ENCODE data around the gene KLHL20. TPM values are rescaled to one million over a fixed set of nuclear protein-coding genes. Genes with fewer than 3 reads are reported as not detected.

The KLHL20 gene
- total and polyA plus RNA-seq, 2 of the 8 experiments (the other 6 are each of a cell fraction or from before 2014, with no cell fraction given), result 4.9 to 12.3 TPM

DNA sequence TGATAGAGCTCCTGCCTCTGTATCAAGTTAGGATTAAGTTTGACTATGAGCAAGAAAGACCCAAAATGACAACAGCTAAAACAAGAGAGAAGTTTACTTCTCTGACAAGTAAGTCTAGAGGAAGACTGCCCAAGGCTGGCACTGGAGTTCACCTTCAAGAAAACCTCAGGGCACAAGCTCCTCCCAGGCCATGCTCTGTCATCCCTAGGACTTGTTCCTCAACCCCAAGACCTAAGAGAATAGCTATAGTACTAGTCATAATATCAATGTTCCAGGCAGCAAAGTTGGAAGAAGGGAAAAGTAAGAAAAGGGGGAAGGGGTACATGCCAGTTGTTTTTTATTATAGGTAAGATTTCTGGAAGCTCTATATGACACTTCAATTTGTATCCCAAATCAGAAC lies 83.3 kb downstream of the KLHL20 start:
- no peak overlapping the region for H3K4ac ChIP-seq (replicated peaks; ENCODE audit: insufficient read length, low read depth, low read length)
- H3K14ac ChIP-seq (ENCODE audit: insufficient read length), result no peak overlapping the region
- H3K36me3 ChIP-seq (ENCODE audit: control insufficient read depth in 2 of 4, insufficient read depth in 4 of 4, low read length in 3 of 4), result peaks cover under 1 to 26% (median 13%) of the 10 kb centered on the region in 4 experiments; a peak in 7 of 8 replicates
- no peak overlapping the region for H3K23ac ChIP-seq (ENCODE audit: insufficient read length)
- H3K27ac ChIP-seq (ENCODE audit: low read depth, low read length), result no peak overlapping the region
- no peak overlapping the region for H3K4me3 ChIP-seq (ENCODE audit: extremely low read depth in 1 of 4, insufficient read depth in 2 of 4, low read depth in 3 of 4, low read length in 4 of 4)
- no peak overlapping the region for H4K8ac ChIP-seq (ENCODE audit: extremely low read depth, insufficient read depth, low read length)
- no peak for TF ChIP-seq RXRA (IDR thresholded peaks at IDR 0.05; ENCODE audit: insufficient read depth, low read depth, low read length)
- no peak for TF ChIP-seq SIX5 (IDR thresholded peaks at IDR 0.05; ENCODE audit: low read depth, low read length)
- no peak for TF ChIP-seq RFX5 (IDR thresholded peaks at IDR 0.05; ENCODE audit: borderline replicate concordance, low read depth, low read length)
- no peak overlapping the region for H2BK5ac ChIP-seq (ENCODE audit: low read depth, low read length)
- H2BK120ac ChIP-seq (replicated peaks; ENCODE audit: low read depth, low read length), result no peak overlapping the region
- H3K79me1 ChIP-seq (ENCODE audit: low read depth, low read length), result no peaks in the 10 kb centered on the region
- no peak overlapping the region for H4K91ac ChIP-seq (replicated peaks; ENCODE audit: insufficient read length, low read length)
- no peak overlapping the region for H4K5ac ChIP-seq (ENCODE audit: insufficient read length, low read depth, low read length)
- no peaks in the 10 kb centered on the region for H4K20me1 ChIP-seq (replicated peaks in 1 of 2; ENCODE audit: control insufficient read depth in 1 of 2, insufficient read depth in 2 of 2, low read length in 2 of 2)
- H3K18ac ChIP-seq (ENCODE audit: extremely low read depth, low read length), result no peak overlapping the region
- H3K4me1 ChIP-seq (replicated peaks in 1 of 4; ENCODE audit: control insufficient read depth in 3 of 4, insufficient read depth in 4 of 4, low read length in 3 of 4), result no peaks in the 10 kb centered on the region
- H3K9ac ChIP-seq (replicated peaks in 1 of 4; ENCODE audit: extremely low read depth in 1 of 4, low read depth in 3 of 4, low read length in 3 of 4), result no peak overlapping the region
- H3K23me2 ChIP-seq (ENCODE audit: low read depth, low read length), result no peaks in the 10 kb centered on the region
- no peaks in the 10 kb centered on the region for H3K79me2 ChIP-seq (ENCODE audit: control insufficient read depth in 1 of 2, insufficient read depth in 2 of 2, low read length in 2 of 2)
- FAIRE-seq (no peak), DNase-seq (ENCODE audit: low read depth in 1 of 2, low spot score in 2 of 2) (no peak)
- no peaks in the 10 kb centered on the region for H3K9me3 ChIP-seq (ENCODE audit: insufficient read depth in 2 of 2, low read depth in 1 of 2, low read length in 1 of 2)
- ChIA-PET CTCF (ENCODE audit: partially characterized antibody) (interaction anchor here (0.9 to 1.0 kb wide), 2 partner anchors 13 to 117 kb away, joined by 3 read pairs; no protein-coding TSS in a partner anchor), POLR2A (ENCODE audit: partially characterized antibody) (interaction anchor here (0.6 to 1.2 kb wide), 2 partner anchors 12 to 22 kb away, joined by 3 read pairs; no protein-coding TSS in a partner anchor)
- no peak overlapping the region for H2AK5ac ChIP-seq (ENCODE audit: low read depth, low read length)
- no peak overlapping the region for H2BK12ac ChIP-seq (ENCODE audit: low read depth, low read length)
- H2AFZ ChIP-seq (ENCODE audit: low read length), result no peak overlapping the region
- no peak overlapping the region for H3K4me2 ChIP-seq (ENCODE audit: insufficient read depth in 1 of 2, low read depth in 2 of 2, low read length in 2 of 2)
- no peaks in the 10 kb centered on the region for H3K27me3 ChIP-seq (replicated peaks in 1 of 4; ENCODE audit: control insufficient read depth in 3 of 4, extremely low read depth in 1 of 4, insufficient read depth in 3 of 4, low read length in 3 of 4)
- H3K56ac ChIP-seq (replicated peaks; ENCODE audit: insufficient read length, low read depth, low read length), result no peak overlapping the region
- no peak overlapping the region for H2BK20ac ChIP-seq (ENCODE audit: low read length)
- H2BK15ac ChIP-seq (ENCODE audit: low read length), result no peak overlapping the region

All from H1 (cell line).